Mesothelial cell of epicardium (in vitro differentiated cells): ENCODE data around the gene PDZRN4. TPM values are rescaled to one million over a fixed set of nuclear protein-coding genes. Genes with fewer than 3 reads are reported as not detected.
"Not testable (repeated sequence)": the region's sequence is repeated elsewhere in the genome, so short reads cannot be mapped to it uniquely, and the experiment has no call there.

Experiments
- DNase-seq, 2 experiments: peaks; one replicate each; pipeline ENCODE4 v3.0.0; 2021; ENCODE audit warnings: low spot score in 2 of 2; ENCODE audit not compliant: unreplicated experiment in 2 of 2
- H3K27ac Mint-ChIP-seq: 2 replicates; pipeline ENCODE4 v1.8.0; 2021; ENCODE audit warnings: mixed read lengths
- H3K27me3 Mint-ChIP-seq: 2 replicates; pipeline ENCODE4 v1.8.0; 2021; ENCODE audit warnings: low read depth, mixed read lengths
- H3K36me3 Mint-ChIP-seq: 2 replicates; pipeline ENCODE4 v1.8.0; 2021; ENCODE audit warnings: mixed read lengths
- H3K4me1 Mint-ChIP-seq: 2 replicates; pipeline ENCODE4 v1.8.0; 2021; ENCODE audit warnings: mixed read lengths
- H3K4me3 Mint-ChIP-seq: 2 replicates; pipeline ENCODE4 v1.8.0; 2021; ENCODE audit warnings: mild to moderate bottlenecking, moderate library complexity, mixed read lengths
- H3K9me3 Mint-ChIP-seq: 2 replicates; pipeline ENCODE4 v1.8.0; 2021; ENCODE audit warnings: mixed read lengths
- total RNA-seq: library from RNA; stranded (reverse); gene quantifications from 3 replicates; pipeline ENCODE4 v1.2.1, GENCODE V29; 2021
- TF ChIP-seq, protein P1 (sequence below): fragments of 200-600 bp; sonication (generic); IDR thresholded peaks from one replicate; pipeline ENCODE4 v1.5.0; 2021; ENCODE audit warnings: antibody characterized with exemption; ENCODE audit not compliant: unreplicated experiment

PDZRN4 gene
- total RNA-seq, 1 donor from 2014 or later = 1.5 TPM

- no peak for DNase-seq
- H3K27ac Mint-ChIP-seq = no peak overlapping the region
- H3K36me3 Mint-ChIP-seq = no peaks in the 10 kb centered on the region
- H3K4me3 Mint-ChIP-seq = no peak overlapping the region
- H3K4me1 Mint-ChIP-seq = no peaks in the 10 kb centered on the region
- peaks cover 6% of the 10 kb centered on the region for H3K9me3 Mint-ChIP-seq
- TF ChIP-seq, protein P1, sequence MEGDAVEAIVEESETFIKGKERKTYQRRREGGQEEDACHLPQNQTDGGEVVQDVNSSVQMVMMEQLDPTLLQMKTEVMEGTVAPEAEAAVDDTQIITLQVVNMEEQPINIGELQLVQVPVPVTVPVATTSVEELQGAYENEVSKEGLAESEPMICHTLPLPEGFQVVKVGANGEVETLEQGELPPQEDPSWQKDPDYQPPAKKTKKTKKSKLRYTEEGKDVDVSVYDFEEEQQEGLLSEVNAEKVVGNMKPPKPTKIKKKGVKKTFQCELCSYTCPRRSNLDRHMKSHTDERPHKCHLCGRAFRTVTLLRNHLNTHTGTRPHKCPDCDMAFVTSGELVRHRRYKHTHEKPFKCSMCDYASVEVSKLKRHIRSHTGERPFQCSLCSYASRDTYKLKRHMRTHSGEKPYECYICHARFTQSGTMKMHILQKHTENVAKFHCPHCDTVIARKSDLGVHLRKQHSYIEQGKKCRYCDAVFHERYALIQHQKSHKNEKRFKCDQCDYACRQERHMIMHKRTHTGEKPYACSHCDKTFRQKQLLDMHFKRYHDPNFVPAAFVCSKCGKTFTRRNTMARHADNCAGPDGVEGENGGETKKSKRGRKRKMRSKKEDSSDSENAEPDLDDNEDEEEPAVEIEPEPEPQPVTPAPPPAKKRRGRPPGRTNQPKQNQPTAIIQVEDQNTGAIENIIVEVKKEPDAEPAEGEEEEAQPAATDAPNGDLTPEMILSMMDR = no peak
- no peaks in the 10 kb centered on the region for H3K27me3 Mint-ChIP-seq
Measured at GRCh38 chr12:41162461-41162860, 25.7 kb upstream of the PDZRN4 start.

GRCh38 chr12:41167701-41168100, 20.4 kb upstream of the PDZRN4 start:
- Mint-ChIP-seq H3K27ac (no peak overlapping the region), H3K4me3 (no peak overlapping the region), H3K4me1 (no peaks in the 10 kb centered on the region), H3K36me3 (no peaks in the 10 kb centered on the region), H3K9me3 (peaks cover 6% of the 10 kb centered on the region), H3K27me3 (no peaks in the 10 kb centered on the region)
- TF ChIP-seq, protein P1 = no peak
- no peak for DNase-seq

GRCh38 chr12:41174602-41175001, 13.5 kb upstream of the PDZRN4 start:
- Mint-ChIP-seq H3K9me3 (no peaks in the 10 kb centered on the region), H3K4me3 (no peak overlapping the region), H3K4me1 (peaks cover 5% of the 10 kb centered on the region), H3K27ac (no peak overlapping the region), H3K27me3 (peaks cover 1% of the 10 kb centered on the region), H3K36me3 (no peaks in the 10 kb centered on the region)
- DNase-seq = no peak
- TF ChIP-seq, protein P1 = no peak

GRCh38 chr12:41179507-41179906, 8.6 kb upstream of the PDZRN4 start:
- not testable (repeated sequence) for H3K4me1 Mint-ChIP-seq, DNase-seq, H3K27ac Mint-ChIP-seq, H3K27me3 Mint-ChIP-seq, H3K36me3 Mint-ChIP-seq, H3K4me3 Mint-ChIP-seq
- H3K9me3 Mint-ChIP-seq = peaks cover 10% of the 10 kb centered on the region

GRCh38 chr12:41184864-41185263, 3.3 kb upstream of the PDZRN4 start:
- Mint-ChIP-seq H3K4me3 (no peak overlapping the region), H3K27ac (no peak overlapping the region), H3K4me1 (peaks cover 18% of the 10 kb centered on the region), H3K27me3 (peaks cover 46% of the 10 kb centered on the region), H3K36me3 (no peaks in the 10 kb centered on the region), H3K9me3 (peaks cover 10% of the 10 kb centered on the region)
- TF ChIP-seq, protein P1 = no peak
- no peak for DNase-seq

DNA sequence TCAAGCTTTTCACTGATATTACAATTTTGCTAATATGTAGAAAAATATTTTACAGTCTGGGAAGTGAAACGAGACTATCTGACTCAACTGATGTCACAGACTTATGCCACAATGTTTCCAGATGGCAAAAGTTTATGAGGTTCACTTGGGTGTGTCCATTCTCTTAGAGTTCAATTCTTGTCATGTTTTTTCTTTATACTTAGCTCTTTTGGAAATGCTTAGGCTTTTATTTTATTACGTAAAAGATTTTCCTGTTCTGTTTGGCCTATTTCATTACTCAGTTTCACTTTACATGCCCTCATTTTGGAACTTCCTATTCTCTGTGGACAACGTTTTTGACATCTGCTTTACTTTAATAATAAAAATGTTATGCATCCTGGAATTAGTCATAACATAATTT, 2.1 kb upstream of the PDZRN4 start:
- Mint-ChIP-seq H3K4me1 (peaks cover 19% of the 10 kb centered on the region), H3K27me3 (peaks cover 54% of the 10 kb centered on the region), H3K9me3 (peaks cover 10% of the 10 kb centered on the region), H3K4me3 (no peak overlapping the region), H3K27ac (no peak overlapping the region), H3K36me3 (no peaks in the 10 kb centered on the region)
- DNase-seq = no peak
- TF ChIP-seq, protein P1 = no peak
